DMS153 treated with DMSO at 0.1 percent for 48 hours (cell line): ENCODE measurements around the gene OPHN1.
"Not testable (repeated sequence)": the region's sequence is repeated elsewhere in the genome, so short reads cannot be mapped to it uniquely, and the experiment has no call there.

ENCODE experiments used
- DNase-seq: peaks from one replicate; lab custom pipeline; 2025; ENCODE audit not compliant: unreplicated experiment; lab: John Stamatoyannopoulos, UW

OPHN1 gene

GRCh38 chrX:68083510-68083909, 349.8 kb downstream of the OPHN1 start:
- DNase-seq: no peak

GRCh38 chrX:68079961-68080360, 353.3 kb downstream of the OPHN1 start:
- no peak for DNase-seq

- DNase-seq: not testable (repeated sequence)
Measured at GRCh38 chrX:68078801-68079200, 354.5 kb downstream of the OPHN1 start.

- DNase-seq: no peak
Measured at GRCh38 chrX:68077378-68077777, 355.9 kb downstream of the OPHN1 start.

GRCh38 chrX:68072041-68072440, 361.3 kb downstream of the OPHN1 start:
- no peak for DNase-seq

- not testable (repeated sequence) for DNase-seq
Measured at GRCh38 chrX:68070119-68070518, 363.2 kb downstream of the OPHN1 start.

- no peak for DNase-seq
Measured at GRCh38 chrX:68061206-68061535, 372.1 kb downstream of the OPHN1 start.

- DNase-seq: no peak
Measured at GRCh38 chrX:68060506-68061205, 372.6 kb downstream of the OPHN1 start.

- no peak for DNase-seq
Measured at GRCh38 chrX:68059469-68059868, 373.8 kb downstream of the OPHN1 start.

- DNase-seq: no peak
Measured at GRCh38 chrX:68049466-68049865, 383.8 kb downstream of the OPHN1 start.

- no peak for DNase-seq
Measured at GRCh38 chrX:68048774-68049173, 384.5 kb downstream of the OPHN1 start.

GRCh38 chrX:68045008-68045577, 388.2 kb downstream of the OPHN1 start:
- no peak for DNase-seq

GRCh38 chrX:68043713-68044438, 389.4 kb downstream of the OPHN1 start:
- DNase-seq: no peak

GRCh38 chrX:68041110-68041509, 392.2 kb downstream of the OPHN1 start:
- DNase-seq: no peak

GRCh38 chrX:68018248-68019203, 414.8 kb downstream of the OPHN1 start:
- DNase-seq: no peak

- DNase-seq: no peak
Measured at GRCh38 chrX:67998540-67998939, 434.8 kb downstream of the OPHN1 start.
